H54 (cell line): ENCODE results near the gene HDHD3.
"Not testable (repeated sequence)": the region's sequence is repeated elsewhere in the genome, so short reads cannot be mapped to it uniquely, and the experiment has no call there.

ENCODE experiments used
- DNase-seq: peaks from one replicate; pipeline ENCODE4 v3.0.0; 2011; ENCODE audit warnings: low spot score, mixed read lengths; ENCODE audit not compliant: insufficient read length
- FAIRE-seq: peaks from 3 replicates; lab custom pipeline; 2011; peaks lifted over from hg19 to GRCh38; lab: Jason Lieb, UNC
- POLR2A ChIP-seq: IDR thresholded peaks from 2 replicates; pipeline ENCODE4 v1.6.1; 2011; ENCODE audit warnings: low read depth, mild to moderate bottlenecking, low read length

The HDHD3 gene

DNA sequence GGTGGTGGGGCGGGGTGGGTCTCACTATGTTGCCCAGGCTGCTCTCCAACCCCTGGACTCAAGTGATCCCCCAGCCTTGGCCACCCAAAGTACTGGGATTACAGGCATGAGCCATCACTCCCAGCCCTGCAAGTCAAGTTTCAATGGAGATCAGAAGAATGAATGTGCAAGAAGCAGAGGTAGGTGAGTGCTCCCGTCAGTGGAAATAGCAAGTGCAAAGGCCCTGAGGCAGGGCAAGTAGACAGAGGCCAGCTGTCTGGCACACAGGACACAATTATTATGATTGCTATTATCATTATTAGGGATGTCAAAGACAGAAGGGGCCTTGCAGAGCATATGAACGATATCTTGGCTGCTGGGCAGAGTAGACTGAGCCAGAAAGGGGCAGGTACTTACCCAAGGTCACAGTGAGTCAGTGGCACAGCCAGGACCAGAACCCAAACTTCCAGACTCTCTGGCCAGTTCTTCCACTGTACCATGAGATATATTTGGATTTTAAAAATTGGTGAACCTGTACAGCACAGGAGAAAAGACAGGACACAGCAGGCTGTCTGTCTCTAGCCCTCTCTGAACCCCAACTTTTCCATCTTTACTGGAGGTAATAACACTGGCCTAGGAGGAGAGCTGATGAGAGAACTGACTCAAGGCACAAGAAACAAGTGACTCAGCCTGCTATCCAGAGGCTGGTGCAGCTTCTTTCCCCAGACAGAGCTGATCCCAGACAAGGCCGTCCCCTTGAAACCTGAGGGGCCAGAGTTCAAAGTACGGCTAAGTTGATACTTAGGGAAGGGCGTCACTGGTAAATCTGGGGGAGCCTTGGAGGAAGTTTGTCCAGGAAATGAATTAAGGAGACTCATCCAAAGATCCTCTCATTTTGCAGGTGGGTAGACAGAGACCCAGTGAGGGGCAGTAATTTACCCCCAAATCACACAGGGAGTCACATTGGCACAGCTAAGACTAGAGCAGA, 1.4 kb downstream of the HDHD3 start:
- FAIRE-seq: peak; percentile 81
- TF ChIP-seq POLR2A: no peak
- peak; percentile 49 for DNase-seq

DNA sequence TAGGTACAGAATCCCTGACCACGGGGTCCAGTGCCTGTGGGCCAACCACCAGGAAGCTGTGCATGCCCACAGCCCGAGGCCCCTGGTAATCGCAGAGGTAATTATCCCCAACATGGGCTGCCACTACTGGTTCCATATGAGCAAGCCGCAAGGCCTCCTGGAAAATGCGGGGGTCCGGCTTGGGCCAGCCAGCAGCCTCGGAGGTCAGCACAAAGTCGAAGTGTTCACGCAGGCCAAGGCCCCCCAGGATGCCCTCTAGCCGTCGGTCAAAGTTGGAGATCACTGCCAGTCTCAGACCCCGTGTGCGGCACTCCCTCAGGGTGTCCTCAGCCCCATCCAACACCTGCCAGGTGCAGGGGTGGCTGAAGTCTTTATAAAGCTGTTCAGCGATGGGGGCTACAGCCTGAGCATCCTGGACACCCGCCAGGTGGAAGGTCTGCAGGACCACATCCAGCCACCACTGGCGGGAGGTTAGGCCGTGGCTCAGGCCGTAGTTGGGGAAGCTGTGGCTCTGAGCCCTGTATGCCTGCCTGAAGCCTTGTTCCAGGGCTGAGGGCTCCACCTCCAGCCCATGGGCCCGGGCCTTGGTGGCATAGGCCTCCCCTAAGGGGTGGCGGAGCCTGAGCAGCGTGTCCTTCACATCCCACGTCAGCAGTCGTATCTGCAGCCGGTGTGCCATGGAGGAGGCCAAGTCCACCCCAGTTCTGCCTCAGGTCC, 3.0 kb downstream of the HDHD3 start:
- FAIRE-seq (no peak), DNase-seq (no peak)
- no peak for TF ChIP-seq POLR2A

DNA sequence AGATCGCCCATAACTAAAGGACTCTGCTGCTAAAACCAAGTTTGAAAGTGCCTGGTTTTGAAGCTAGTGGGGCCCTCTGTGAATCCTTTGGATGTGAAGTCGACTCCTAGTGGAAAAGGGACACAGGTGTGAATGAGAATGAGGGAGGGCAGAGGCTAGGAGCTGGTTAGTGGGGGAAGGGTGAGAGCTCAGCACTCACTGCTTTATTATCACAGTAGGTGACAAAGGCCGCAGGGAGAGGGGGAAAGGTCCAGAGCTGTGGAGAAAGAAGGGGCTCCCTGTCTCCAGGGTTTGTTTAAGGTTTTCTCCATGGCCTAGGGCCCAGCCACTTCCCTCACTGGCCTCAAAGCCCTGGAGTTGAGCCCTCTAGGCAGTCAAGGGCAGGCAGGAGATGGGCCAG, 3.5 kb downstream of the HDHD3 start:
- no peak for TF ChIP-seq POLR2A
- FAIRE-seq (no peak), DNase-seq (no peak)

DNA sequence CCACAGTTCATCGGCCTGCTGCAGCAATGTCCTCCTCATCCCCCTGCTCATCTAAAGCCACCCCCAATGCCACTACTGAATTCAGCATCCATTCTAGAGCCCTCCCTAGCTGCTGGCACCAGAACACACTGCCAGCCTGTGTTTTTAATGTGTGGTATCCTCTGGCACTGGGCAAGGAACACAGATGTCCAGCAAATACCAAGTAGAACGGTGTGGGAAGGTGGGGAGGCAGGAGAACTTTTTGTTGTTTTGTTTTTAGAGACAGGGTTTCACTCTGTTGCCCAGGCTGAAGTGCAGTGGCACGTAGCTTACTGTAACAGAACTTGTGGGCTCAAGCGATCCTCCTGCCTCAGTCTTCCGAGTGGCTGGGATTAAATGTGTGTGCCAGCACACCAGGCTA, 4.7 kb downstream of the HDHD3 start:
- FAIRE-seq (no peak), DNase-seq (no peak)
- no peak for TF ChIP-seq POLR2A

DNA sequence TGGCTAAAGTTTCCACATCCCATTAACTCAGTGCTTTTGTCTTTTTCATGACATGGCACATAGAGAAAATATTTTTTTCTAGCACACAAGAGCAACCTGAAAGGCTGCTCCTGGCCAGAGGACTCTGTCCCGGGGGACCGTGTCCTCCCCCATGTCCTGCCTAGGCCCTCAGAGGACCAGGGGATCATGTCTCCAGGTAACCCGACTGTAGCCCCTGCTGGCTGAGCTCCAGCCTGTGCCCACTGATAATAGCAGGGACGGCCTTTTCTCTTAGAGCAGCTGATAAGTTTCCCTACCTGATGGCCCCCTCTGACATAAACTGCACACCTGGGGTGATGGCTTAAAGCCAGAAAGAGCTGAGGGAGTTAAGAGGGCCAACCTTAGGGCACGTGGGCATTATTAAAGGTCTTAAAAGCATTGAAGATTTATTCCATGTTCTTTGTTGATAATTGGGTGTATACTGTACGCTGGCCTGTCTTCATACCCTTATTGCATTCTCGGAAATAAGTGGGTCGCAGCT, 5.9 kb downstream of the HDHD3 start:
- no peak for FAIRE-seq
- TF ChIP-seq POLR2A: no peak
- no peak for DNase-seq

DNA sequence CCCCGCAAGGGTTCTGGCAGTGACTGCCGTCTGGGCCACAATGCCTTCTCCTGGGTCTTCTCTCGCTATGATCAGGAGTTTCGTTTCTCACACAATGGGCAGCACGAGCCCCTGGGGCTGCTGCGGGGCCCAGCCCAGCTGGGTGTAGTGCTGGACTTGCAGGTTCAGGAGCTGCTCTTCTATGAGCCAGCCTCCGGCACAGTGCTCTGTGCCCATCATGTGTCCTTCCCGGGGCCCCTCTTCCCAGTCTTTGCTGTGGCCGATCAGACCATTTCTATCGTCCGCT, 7.0 kb downstream of the HDHD3 start:
- no peak for DNase-seq
- no peak for TF ChIP-seq POLR2A
- no peak for FAIRE-seq

DNA sequence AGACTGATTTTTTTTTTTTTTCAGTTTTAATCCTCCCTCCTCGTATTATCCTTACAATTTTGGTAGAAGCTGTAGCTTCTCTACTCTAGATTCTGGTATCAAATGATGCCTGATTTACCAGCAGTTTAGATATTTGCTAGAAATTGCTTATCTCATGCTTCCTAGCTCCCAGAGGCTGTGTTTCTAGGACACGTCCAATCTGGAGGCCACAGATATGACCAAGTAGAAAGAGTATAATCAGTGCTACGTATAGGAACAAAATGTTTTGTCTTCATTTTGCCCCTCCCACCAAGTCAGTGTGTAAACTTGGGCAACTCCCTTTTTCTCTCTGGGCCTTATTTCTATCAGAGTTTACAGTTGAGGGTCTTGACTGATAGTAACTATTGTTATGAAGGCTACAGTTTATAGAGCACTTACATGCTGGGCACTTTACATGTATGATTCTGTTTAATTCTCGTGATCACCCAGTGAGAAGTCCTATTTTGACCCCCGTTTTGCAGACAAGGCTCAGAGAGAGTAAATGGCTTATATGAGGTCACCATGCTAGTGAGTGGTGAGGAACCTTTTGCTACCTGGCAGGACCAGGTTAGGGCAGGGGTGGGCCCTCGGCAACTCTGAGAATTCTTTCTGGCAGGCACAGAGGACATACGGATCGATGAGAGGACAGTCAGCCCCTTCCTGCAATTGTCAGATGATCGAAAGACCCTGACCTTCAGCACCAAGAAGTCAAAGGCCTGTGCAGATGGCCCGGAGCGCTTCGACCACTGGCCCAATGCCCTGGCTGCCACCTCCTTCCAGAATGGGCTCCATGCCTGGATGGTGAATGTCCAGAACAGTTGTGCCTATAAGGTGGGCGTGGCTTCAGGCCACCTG, 7.6 kb downstream of the HDHD3 start:
- FAIRE-seq: no peak
- no peak for DNase-seq
- no peak for TF ChIP-seq POLR2A

DNA sequence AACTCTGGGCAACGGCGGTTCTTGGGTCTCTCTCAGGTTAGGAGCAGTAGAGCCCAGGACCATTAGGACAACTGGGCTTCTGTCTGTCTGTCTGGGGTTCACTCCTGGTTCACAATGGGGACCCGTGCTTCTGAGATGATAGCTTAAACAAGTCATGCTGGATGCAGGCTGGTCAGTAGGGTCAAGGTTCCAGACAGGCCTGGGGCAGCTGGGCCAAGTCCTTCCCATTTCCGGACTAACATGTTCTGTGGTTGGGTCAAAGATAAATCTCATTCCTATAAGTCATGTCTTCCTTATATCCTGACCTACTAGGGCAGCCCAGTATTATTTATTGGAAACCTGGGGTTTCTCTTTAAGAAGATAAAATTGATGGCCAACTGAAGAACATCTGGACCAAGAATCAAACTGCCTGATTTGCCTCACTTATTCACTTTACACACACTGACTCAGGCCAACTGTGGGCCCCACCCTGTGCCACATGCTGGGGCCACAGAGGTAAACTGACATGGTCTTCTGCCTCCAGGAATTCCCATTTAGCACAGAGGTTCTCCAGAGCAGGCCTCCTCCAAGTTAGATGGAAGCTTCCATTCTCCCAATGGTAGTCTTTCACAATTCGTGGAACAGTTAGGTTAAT, 8.3 kb downstream of the HDHD3 start:
- FAIRE-seq: no peak
- DNase-seq: no peak
- TF ChIP-seq POLR2A: no peak

DNA sequence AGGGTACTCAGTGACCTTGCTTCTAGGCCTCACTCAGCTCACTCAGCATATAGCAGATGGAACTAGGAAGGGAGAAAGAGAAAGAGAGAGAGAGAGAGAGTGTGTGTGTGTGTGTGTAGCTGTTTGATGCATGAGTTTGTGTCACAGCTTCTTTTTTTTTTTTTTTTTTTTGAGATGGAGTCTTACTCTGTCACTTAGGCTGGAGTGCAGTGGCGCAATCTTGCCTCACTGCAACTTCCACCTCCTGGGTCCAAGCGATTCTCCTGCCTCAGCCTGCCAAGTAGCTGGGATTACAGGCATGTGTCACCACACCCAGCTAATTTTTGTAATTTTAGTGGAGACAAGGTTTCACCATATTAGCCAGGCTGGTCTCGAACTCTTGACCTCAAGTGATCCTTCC, 11.1 kb downstream of the HDHD3 start:
- not testable (repeated sequence) for DNase-seq

DNA sequence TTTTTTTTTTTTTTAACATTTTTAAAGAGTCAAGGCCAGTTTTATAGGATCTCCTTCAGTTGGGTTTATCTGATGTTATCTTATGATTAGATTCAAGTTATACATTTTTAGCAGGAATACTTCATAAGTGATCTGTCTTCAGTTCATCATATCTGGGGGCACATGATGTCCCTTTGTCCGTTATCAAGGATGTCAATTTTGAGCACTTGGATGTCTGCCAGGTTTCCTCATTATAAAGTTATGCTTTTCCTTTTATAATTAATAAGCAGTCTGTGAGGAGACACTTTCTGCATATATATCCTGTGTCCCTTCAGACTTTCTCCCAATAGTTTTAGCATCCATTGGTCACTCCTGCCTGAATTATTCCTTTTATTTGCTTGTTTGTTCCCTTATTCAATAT, 11.8 kb downstream of the HDHD3 start:
- no peak for DNase-seq
- FAIRE-seq: no peak
- no peak for TF ChIP-seq POLR2A

More for the DNA sequence above, 11.1 kb downstream of the HDHD3 start:
- not testable (repeated sequence) for FAIRE-seq

DNA sequence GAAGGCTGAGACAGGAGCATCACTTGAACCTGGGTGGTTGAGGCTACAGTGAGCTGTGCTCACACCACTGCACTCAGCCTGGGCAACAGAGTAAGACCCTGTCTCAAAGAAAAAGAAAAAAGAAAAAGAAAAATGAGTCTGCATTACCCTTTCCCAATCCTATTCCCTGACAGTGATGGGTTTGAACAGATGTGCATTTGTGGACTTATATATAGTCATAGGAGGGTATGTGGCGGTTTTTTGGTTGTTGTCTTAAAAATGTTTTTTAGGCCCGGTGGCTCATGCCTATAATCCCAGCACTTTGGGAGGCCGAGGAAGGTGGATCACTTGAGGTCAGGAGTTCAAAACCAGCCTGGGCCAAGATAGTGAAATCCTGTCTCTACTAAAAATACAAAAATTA, 13.4 kb downstream of the HDHD3 start:
- DNase-seq: no peak

DNA sequence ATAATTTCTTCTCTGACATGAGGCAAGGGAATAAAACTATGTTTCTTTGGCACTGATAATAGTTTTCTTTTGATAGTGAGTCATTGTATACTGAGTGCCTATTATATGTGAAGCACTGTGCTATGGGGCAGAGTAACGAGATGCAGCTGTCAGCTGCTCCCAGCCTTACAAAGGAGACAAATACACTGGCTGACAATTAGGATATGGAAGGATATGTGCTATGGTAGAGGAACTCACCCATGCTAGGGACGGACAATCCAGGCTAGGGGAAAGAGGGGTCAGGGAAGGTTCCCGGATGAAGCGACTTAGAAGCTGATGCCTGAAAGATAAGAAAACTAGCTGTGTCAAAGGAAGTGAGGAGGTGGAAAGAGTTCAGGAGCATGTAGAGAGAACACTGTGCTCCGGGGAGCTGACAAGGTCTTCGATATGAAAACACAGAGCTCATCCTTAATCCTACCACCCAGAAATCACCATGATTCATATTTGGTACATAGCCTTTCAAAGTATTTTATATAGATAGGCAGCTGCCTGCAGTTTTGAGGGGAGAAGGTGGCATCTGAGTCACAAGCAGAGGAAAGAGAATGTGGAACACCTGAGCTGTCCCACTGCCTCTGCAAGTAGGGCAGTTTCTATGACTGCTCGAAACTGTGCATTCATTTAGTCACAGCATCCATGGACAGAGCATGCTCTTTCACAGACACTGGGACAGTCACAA, 15.3 kb downstream of the HDHD3 start:
- no peak for TF ChIP-seq POLR2A
- FAIRE-seq (peak; percentile 53), DNase-seq (no peak)

More for the DNA sequence above, 13.4 kb downstream of the HDHD3 start:
- FAIRE-seq: no peak
- TF ChIP-seq POLR2A: no peak
